GM20431 (cell line): ENCODE data around the gene HNRNPM.
"Not testable (repeated sequence)": the region's sequence is repeated elsewhere in the genome, so short reads cannot be mapped to it uniquely, and the experiment has no call there.

Experiments
- in situ Hi-C: fragments of 300-500 bp; cut with MseI, MboI; formaldehyde crosslinking; loops from one replicate; pipeline ENCODE4 v1.15.0; 2020; ENCODE audit warnings: low sequenced_read_pairs; ENCODE audit not compliant: unreplicated experiment

HNRNPM gene, protein sequence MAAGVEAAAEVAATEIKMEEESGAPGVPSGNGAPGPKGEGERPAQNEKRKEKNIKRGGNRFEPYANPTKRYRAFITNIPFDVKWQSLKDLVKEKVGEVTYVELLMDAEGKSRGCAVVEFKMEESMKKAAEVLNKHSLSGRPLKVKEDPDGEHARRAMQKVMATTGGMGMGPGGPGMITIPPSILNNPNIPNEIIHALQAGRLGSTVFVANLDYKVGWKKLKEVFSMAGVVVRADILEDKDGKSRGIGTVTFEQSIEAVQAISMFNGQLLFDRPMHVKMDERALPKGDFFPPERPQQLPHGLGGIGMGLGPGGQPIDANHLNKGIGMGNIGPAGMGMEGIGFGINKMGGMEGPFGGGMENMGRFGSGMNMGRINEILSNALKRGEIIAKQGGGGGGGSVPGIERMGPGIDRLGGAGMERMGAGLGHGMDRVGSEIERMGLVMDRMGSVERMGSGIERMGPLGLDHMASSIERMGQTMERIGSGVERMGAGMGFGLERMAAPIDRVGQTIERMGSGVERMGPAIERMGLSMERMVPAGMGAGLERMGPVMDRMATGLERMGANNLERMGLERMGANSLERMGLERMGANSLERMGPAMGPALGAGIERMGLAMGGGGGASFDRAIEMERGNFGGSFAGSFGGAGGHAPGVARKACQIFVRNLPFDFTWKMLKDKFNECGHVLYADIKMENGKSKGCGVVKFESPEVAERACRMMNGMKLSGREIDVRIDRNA

DNA sequence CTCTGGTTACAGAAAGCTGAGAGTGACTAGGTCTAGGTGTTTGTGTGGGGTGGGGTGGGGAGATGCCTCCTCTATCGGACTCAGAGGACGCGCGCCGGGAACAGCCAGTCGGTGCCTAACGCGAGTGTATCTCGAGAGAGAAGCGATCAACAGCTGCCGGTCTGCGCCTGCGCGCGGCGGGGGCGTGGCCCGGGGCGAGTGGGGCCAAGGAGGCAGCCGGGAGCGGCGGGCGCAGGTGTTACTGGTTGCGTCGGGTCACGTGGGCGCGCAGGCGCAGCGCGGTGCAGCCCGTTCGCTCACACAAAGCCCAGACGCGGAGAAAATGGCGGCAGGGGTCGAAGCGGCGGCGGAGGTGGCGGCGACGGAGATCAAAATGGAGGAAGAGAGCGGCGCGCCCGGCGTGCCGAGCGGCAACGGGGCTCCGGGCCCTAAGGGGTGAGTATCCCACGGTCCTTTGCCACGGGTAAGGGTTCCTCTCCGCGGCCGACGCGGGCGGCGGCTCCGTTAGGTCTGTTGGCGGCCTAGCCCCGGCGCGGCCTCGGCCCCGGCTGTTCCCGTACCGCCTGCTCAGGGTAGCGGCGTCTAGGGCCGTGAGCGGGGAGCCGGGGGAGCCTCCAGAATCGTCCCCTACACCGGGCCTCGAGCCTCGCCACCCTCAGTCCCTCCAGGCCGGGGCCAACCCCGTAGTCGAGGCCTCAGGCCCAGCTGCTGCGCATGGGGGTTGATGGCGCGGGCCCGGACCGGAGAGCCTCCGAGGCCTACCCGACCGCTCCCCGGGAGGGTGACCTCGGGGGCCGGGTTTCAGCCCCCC lies at the start of gene HNRNPM:
HNRNPM (plus strand) TSS at position 299 of the 811 bp plus-strand sequence; CDS start at position 323, 24 bp downstream.
- in situ Hi-C loops: no loop called here

DNA sequence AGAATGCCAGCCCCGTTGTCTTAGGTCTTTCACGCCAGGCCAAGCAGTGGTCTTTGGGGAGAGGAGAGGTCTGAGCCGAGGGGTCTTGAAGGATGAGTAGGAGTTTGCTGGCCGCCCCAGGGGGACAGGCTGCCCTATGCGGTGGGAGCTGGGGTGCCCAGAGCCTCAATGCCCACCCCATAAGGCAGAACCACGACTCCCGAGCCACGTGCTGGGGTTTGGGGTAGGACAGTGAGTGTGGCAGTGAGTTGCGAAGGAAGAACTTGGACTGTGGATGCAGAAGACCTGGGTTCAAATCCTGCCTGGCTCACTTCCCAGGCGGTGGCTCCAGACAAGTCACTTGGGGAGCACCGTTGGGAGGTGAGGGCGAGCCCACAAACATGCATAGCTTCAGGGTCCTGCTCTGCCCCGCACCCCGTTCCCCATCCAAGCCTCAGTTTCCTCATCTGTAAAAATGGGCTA lies 49.1 kb upstream of the HNRNPM start:
- in situ Hi-C loops: no loop called here

GRCh38 chr19:8396185-8396562 lies 48.6 kb upstream of the HNRNPM start:
- in situ Hi-C loops: no loop called here

GRCh38 chr19:8396563-8397203 lies 48.1 kb upstream of the HNRNPM start:
- in situ Hi-C loops: no loop called here

- in situ Hi-C loops: no loop called here
Measured at GRCh38 chr19:8397271-8397670, 47.5 kb upstream of the HNRNPM start.

GRCh38 chr19:8397746-8398310 lies 46.9 kb upstream of the HNRNPM start:
- in situ Hi-C loops: no loop called here

DNA sequence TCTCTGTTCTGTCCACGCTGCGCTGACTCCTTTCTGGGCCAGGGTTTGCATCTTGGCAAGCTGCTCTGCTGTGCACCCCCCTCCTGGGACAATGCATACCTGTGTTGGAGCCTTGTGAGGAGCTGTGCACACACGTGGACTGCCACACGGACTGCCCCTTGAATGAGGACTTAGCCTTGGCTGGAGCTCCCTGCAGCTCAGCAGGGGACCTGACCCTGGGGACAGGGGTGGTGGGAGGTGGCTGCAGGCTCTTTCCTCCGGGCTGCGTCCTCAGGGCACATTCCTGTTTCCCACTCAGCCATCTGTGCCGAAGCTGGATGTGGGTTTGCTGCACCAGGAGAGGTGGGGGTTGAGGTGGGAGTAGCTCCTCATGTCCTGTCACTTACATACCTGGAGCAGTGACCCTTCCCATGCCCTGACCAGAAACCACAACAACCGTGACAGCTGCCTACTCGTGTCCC lies 46.4 kb upstream of the HNRNPM start:
- in situ Hi-C loops: no loop called here

GRCh38 chr19:8399681-8400188 lies 45.0 kb upstream of the HNRNPM start:
- in situ Hi-C loops: no loop called here

DNA sequence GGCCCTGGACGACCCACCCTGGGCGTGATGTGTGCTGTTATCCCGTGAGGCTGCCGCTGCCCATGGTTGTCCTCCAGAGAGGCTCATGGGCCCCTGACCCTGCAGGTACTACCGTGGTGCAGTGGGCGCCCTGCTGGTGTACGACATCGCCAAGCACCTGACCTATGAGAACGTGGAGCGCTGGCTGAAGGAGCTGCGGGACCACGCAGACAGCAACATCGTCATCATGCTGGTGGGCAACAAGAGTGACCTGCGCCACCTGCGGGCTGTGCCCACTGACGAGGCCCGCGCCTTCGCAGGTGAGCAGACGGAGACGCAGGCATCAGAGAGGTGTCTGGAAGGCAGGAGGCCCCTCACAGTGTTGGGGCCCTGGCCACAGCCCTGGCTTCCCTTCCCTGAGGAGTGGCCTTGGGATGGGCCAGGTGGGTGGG lies 42.8 kb upstream of the HNRNPM start:
- in situ Hi-C loops: no loop called here

GRCh38 chr19:8403098-8403819 lies 41.5 kb upstream of the HNRNPM start:
- in situ Hi-C loops: no loop called here

DNA sequence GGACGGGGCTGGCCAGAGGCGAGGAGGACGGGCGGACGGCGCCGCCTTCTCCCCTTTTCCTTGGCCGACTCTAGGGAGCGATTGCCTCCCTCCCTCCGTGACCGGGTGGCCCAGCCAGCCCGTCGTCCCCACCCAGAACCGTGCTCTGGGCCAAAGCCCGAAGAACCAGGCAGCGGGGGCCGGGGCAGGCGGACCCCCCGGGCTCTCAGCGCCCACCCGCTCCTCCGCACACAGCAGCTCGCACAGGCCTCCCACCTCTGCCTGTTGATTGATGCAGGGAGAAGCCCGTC lies 41.0 kb upstream of the HNRNPM start:
- in situ Hi-C loops: no loop called here

DNA sequence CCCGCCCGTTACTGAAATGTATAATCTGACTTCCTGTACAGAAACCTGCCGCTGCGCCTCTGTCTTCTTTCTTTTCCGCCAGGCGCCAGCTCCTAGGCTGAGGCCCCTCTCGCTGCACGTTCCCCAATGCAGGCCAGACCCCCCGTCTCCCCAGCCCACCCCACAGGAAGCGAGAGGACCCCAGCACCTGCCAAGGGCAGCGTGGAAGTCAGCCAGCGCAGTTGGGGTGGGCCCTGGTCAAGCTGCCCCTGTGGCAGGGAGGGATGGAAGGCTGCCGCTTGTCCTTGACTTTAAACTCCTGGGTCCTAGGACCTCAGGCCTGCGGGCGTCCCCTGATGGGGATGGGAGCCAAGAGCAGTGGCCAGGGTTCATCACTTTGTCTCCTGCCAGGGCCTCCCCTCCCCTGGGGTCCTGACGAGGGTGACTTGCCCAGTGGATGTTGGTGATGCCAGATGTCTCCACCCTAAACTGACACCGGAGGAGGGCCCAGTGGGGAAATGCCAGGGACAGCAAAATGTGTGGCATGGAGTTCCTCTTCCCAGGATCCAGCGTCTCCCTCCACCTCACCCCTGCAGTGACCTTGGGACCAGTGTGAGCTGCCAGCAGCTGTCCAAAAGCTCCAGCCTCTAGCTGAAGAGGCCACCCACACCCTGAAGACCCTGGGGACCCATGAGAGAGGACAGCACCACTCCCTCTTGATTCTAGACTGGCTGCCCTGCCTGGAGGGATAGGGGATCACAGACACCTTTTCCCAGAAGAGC lies 40.2 kb upstream of the HNRNPM start:
- in situ Hi-C loops: no loop called here

DNA sequence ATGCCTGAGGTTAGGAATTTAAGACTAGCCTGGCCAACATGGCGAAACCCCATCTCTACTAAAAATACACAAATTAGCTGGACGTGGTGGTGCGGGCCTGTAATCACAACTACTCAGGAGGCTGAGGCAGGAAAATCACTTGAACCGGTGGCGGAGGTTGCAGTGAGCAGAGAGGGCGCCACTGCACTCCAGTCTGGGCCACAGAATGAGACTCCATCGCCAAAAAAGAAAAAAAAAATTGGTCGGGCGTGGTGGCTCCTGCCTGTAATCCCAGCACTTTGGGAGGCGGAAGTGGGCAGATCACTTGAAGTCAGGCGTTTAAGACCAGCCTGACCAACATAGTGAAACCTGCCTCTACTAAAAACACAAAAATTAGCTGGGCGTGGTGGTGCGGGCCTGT lies 34.1 kb upstream of the HNRNPM start:
- in situ Hi-C loops: not testable (repeated sequence)

DNA sequence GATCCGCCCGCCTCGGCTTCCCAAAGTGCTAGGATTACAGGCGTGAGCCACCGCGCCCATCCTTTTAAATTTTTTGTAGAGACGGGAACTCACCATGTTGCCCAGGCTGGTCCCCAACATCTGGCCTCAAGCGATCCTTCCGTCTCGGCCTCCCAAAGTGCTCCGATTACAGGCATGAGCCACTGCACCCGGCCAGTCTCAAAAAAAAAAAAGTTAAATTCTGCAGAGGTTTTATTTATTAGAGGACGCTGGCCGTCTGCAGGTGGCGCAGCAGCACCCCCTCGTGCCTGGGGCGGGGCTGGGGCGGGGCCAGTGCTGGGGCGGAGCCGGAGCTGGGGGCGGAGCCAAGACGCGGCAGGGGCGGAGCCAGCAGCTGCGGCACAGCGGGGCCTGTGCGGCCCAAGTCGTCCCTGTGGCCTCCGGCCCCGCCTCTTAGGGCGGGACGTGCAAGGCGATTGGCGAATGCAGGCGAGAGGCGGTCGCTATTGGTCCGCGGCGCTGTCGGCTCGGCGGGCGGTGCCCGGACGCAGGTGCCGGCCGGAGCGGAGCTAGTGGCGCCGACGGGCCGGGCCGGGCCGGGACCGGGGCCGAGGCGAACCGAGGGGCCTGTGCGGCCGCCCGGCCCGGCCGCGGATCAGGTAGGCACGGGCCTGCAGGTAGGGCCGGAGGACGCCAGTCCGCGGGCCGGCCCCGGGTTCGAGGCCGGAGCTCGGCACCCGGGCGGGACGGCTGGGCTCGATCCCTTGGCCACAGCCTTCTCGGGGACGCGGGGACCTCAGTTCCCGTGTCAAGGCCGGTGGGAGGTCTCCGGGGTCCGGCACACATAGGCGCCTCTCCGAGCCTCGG lies 31.8 kb upstream of the HNRNPM start, which contains the start of gene MARCHF2:
MARCHF2 (plus strand) TSS at position 523 of the 846 bp plus-strand sequence. CDS start 8,536 bp downstream, outside the sequence.
- in situ Hi-C loops: no loop called here

GRCh38 chr19:8413629-8413995 lies 31.2 kb upstream of the HNRNPM start:
- in situ Hi-C loops: no loop called here

GRCh38 chr19:8416796-8417195 lies 28.0 kb upstream of the HNRNPM start:
- in situ Hi-C loops: no loop called here
